GM23248 (cell line): ENCODE results near the gene MARCHF3. TPM values are rescaled to one million over a fixed set of nuclear protein-coding genes. Genes with fewer than 3 reads are reported as not detected.

Source experiments
- DNase-seq: peaks from one replicate; pipeline ENCODE4 v3.0.0-alpha.2; 2015
- H2AFZ ChIP-seq: fragments of 200-600 bp; sonication (generic); 2 replicates; pipeline ENCODE4 v1.6.1; 2016; ENCODE audit warnings: antibody characterized with exemption
- H3F3A ChIP-seq: fragments of 200-600 bp; sonication (generic); 2 replicates; pipeline ENCODE4 v1.6.1; 2016; ENCODE audit warnings: mild to moderate bottlenecking, antibody characterized with exemption, mixed run types; ENCODE audit not compliant: insufficient read depth
- H3K27ac ChIP-seq: fragments of 200-600 bp; sonication (generic); 2 replicates; pipeline ENCODE4 v1.5.1; 2016; ENCODE audit warnings: mild to moderate bottlenecking
- H3K27me3 ChIP-seq: fragments of 200-600 bp; sonication (generic); replicated peaks from 2 replicates; pipeline ENCODE4 v1.6.1; 2016; ENCODE audit warnings: mild to moderate bottlenecking; ENCODE audit not compliant: insufficient read depth
- H3K36me3 ChIP-seq: fragments of 200-600 bp; sonication (generic); 2 replicates; pipeline ENCODE4 v1.6.1; 2016; ENCODE audit warnings: low read depth, mild to moderate bottlenecking
- H3K4me1 ChIP-seq: fragments of 200-600 bp; sonication (generic); 2 replicates; pipeline ENCODE4 v1.6.1; 2016; ENCODE audit warnings: mild to moderate bottlenecking; ENCODE audit not compliant: insufficient read depth
- H3K4me2 ChIP-seq: fragments of 200-600 bp; sonication (generic); one replicate; pipeline ENCODE4 v1.6.1; 2016; ENCODE audit warnings: mild to moderate bottlenecking; ENCODE audit not compliant: unreplicated experiment
- H3K4me3 ChIP-seq: fragments of 200-600 bp; sonication (generic); 2 replicates; pipeline ENCODE4 v1.5.1; 2016; ENCODE audit warnings: mild to moderate bottlenecking
- H3K79me2 ChIP-seq: fragments of 200-600 bp; sonication (generic); 2 replicates; pipeline ENCODE4 v1.6.1; 2016; ENCODE audit warnings: mild to moderate bottlenecking; ENCODE audit not compliant: insufficient read depth
- H3K9ac ChIP-seq: fragments of 200-600 bp; sonication (generic); 2 replicates; pipeline ENCODE4 v1.6.1; 2016; ENCODE audit warnings: mild to moderate bottlenecking
- H3K9me2 ChIP-seq: fragments of 200-600 bp; sonication (generic); 2 replicates; pipeline ENCODE4 v1.6.1; 2016; ENCODE audit warnings: mixed run types, mild to moderate bottlenecking, moderate library complexity; ENCODE audit not compliant: insufficient read depth
- H3K9me3 ChIP-seq: fragments of 200-600 bp; sonication (generic); one replicate; pipeline ENCODE4 v1.6.1; 2017; ENCODE audit warnings: low read depth
- H4K20me1 ChIP-seq: fragments of 200-600 bp; sonication (generic); 2 replicates; pipeline ENCODE4 v1.6.0; 2016; ENCODE audit not compliant: insufficient read depth
- EZH2 ChIP-seq: fragments of 200-600 bp; sonication (generic); IDR thresholded peaks from 2 replicates; pipeline ENCODE4 v1.6.1; 2018; ENCODE audit warnings: antibody characterized with exemption, mild to moderate bottlenecking; ENCODE audit not compliant: insufficient read depth, poor library complexity, severe bottlenecking
- EZH2phosphoT487 ChIP-seq: fragments of 200-600 bp; sonication (generic); IDR thresholded peaks from 2 replicates; pipeline ENCODE4 v1.6.1; 2018; ENCODE audit warnings: antibody characterized with exemption, moderate library complexity, mild to moderate bottlenecking, low read depth; ENCODE audit not compliant: insufficient read depth
- WGBS, 2 experiments: methylation state at CpG; one replicate each; pipeline ENCODE4 v1.1.6; 2015 to 2017; ENCODE audit warnings: low lambda C conversion rate in 2 of 2, low coverage in 1 of 2; ENCODE audit errors: missing lambda C conversion rate in 2 of 2; 5-methylcytosine and 5-hydroxymethylcytosine counted together
- in situ Hi-C: fragments of 300-500 bp; cut with MboI; formaldehyde crosslinking; loops from 2 replicates; pipeline ENCODE4 v1.15.0; 2020
- polyA plus RNA-seq: library from polyadenylated mRNA; unstranded; fragments of >200 nt; fragmentation: Nextera tagmentation; extraction: Ambion mirVana; gene quantifications from 2 replicates; pipeline ENCODE4 v1.2.1, GENCODE V29; 2016
- total RNA-seq: library from RNA; depleted of rRNA; stranded (reverse); fragments of >200 nt; shearing (Covaris generic); gene quantifications from 2 replicates; pipeline ENCODE4 v1.2.3, GENCODE V29; 2014

The MARCHF3 gene
- total and polyA plus RNA-seq, 2 experiments from 2014 or later = 3.8 to 5.8 TPM

GRCh38 chr5:126830061-126830460 is 200.3 kb downstream of the MARCHF3 start:
- H3K27ac ChIP-seq = no peak overlapping the region
- no peak overlapping the region for H3K9ac ChIP-seq
- TF ChIP-seq EZH2phosphoT487 = no peak
- no peak for TF ChIP-seq EZH2
- H3K9me2 ChIP-seq = no peaks in the 10 kb centered on the region
- H4K20me1 ChIP-seq = no peaks in the 10 kb centered on the region
- no peaks in the 10 kb centered on the region for H3K4me1 ChIP-seq
- WGBS, 2 experiments = 87 to 92% methylated on average over 5 of the region's 5 CpGs
- H2AFZ ChIP-seq = no peak overlapping the region
- H3F3A ChIP-seq = no peaks in the 10 kb centered on the region
- H3K4me3 ChIP-seq = no peak overlapping the region
- DNase-seq = no peak
- H3K9me3 ChIP-seq = no peaks in the 10 kb centered on the region
- H3K36me3 ChIP-seq = no peaks in the 10 kb centered on the region; the same call in 1 of the 2 replicates
- H3K4me2 ChIP-seq = no peak overlapping the region
- H3K27me3 ChIP-seq = no peaks in the 10 kb centered on the region
- H3K79me2 ChIP-seq = no peaks in the 10 kb centered on the region
- in situ Hi-C loops = loop anchor here (25.0 kb wide), 1 partner anchor 457 kb away; the partner anchor contains the start of gene MEGF10

- Histone ChIP-seq H3K36me3 (no peaks in the 10 kb centered on the region; the same call in 1 of the 2 replicates), H3K9me3 (no peaks in the 10 kb centered on the region), H3F3A (no peaks in the 10 kb centered on the region), H3K27ac (no peak overlapping the region), H3K4me1 (no peaks in the 10 kb centered on the region), H3K27me3 (no peaks in the 10 kb centered on the region), H3K9ac (no peak overlapping the region), H4K20me1 (no peaks in the 10 kb centered on the region), H3K79me2 (no peaks in the 10 kb centered on the region), H3K4me3 (no peak overlapping the region), H2AFZ (no peak overlapping the region), H3K4me2 (no peak overlapping the region), H3K9me2 (no peaks in the 10 kb centered on the region)
- in situ Hi-C loops = loop anchor here (25.0 kb wide), 1 partner anchor 458 kb away; the partner anchor contains the start of gene MEGF10
- 99 to 100% methylated on average over 5 of the region's 5 CpGs for WGBS, 2 experiments
- TF ChIP-seq EZH2phosphoT487 (no peak), EZH2 (no peak)
- no peak for DNase-seq
Measured at GRCh38 chr5:126829098-126829497, 201.3 kb downstream of the MARCHF3 start.

GRCh38 chr5:126826619-126827215 is 203.6 kb downstream of the MARCHF3 start:
- no peaks in the 10 kb centered on the region for H3K9me3 ChIP-seq
- H4K20me1 ChIP-seq = no peaks in the 10 kb centered on the region
- H3K4me3 ChIP-seq = no peak overlapping the region
- H3K79me2 ChIP-seq = 0 out of 2 replicates have a peak, but pooled peaks cover 6% of the 10 kb centered on the region
- no peak overlapping the region for H3K9ac ChIP-seq
- no peak overlapping the region for H3K4me2 ChIP-seq
- WGBS, 2 experiments = 77 to 82% methylated on average over 3 of the region's 3 CpGs
- no peak overlapping the region for H2AFZ ChIP-seq
- no peaks in the 10 kb centered on the region for H3F3A ChIP-seq
- no peak for DNase-seq
- no peaks in the 10 kb centered on the region for H3K9me2 ChIP-seq
- H3K27ac ChIP-seq = no peak overlapping the region
- no peaks in the 10 kb centered on the region for H3K4me1 ChIP-seq
- TF ChIP-seq EZH2 (no peak), EZH2phosphoT487 (no peak)
- H3K36me3 ChIP-seq = no peaks in the 10 kb centered on the region
- H3K27me3 ChIP-seq = no peaks in the 10 kb centered on the region
- in situ Hi-C loops = loop anchor here (25.0 kb wide), 1 partner anchor 461 kb away; the partner anchor contains the start of gene MEGF10

GRCh38 chr5:126819253-126819652 is 211.1 kb downstream of the MARCHF3 start:
- no peaks in the 10 kb centered on the region for H3K36me3 ChIP-seq

More at GRCh38 chr5:126819253-126819652, 211.1 kb downstream of the MARCHF3 start:
- DNase-seq = no peak
- Histone ChIP-seq H4K20me1 (no peaks in the 10 kb centered on the region), H3K4me1 (peaks cover 8% of the 10 kb centered on the region), H3K27me3 (no peaks in the 10 kb centered on the region), H3K27ac (no peak overlapping the region), H3K79me2 (peaks cover 16% of the 10 kb centered on the region; the same call in 1 of the 2 replicates), H3K9ac (no peak overlapping the region), H3F3A (no peaks in the 10 kb centered on the region), H3K9me2 (no peaks in the 10 kb centered on the region), H3K4me3 (no peak overlapping the region), H3K4me2 (no peak overlapping the region), H2AFZ (no peak overlapping the region), H3K9me3 (no peaks in the 10 kb centered on the region)
- in situ Hi-C loops = no loop called here
- 97 to 100% methylated on average over 5 of the region's 5 CpGs for WGBS, 2 experiments
- no peak for TF ChIP-seq EZH2phosphoT487
- no peak for TF ChIP-seq EZH2
